Natural killer cell (primary cell): Measurements from ENCODE around the gene RPL19. TPM values are rescaled to one million over a fixed set of nuclear protein-coding genes. Genes with fewer than 3 reads are reported as not detected.

ENCODE experiments used
- ATAC-seq, 3 donors: fragments of 150-1000 bp in 2 of 3; fragments of 200-7000 bp in 1 of 3; cut with Tn5 transposase; 1 replicate in 1 of 3; 2 replicates in 2 of 3; pipeline ENCODE4 v1.10.0; 2021; ENCODE audit warnings: mild to moderate bottlenecking in 2 of 3, moderate library complexity in 2 of 3
- DNase-seq, 2 donors: peaks; one replicate each; pipeline versions ENCODE4 v3.0.0 to v3.0.0-alpha.2; 2013 to 2021; ENCODE audit warnings: mixed read lengths in 1 of 2
- H3K27ac ChIP-seq: one replicate; pipeline ENCODE4 v1.5.1; 2013; ENCODE audit warnings: mild to moderate bottlenecking, low read length
- H3K27me3 ChIP-seq: one replicate; pipeline ENCODE4 v1.6.1; 2013; ENCODE audit warnings: low read length; ENCODE audit not compliant: control insufficient read depth, insufficient read depth
- H3K36me3 ChIP-seq: one replicate; pipeline ENCODE4 v1.6.1; 2013; ENCODE audit warnings: low read length; ENCODE audit not compliant: control insufficient read depth, insufficient read depth
- H3K4me1 ChIP-seq: one replicate; pipeline ENCODE4 v1.6.1; 2013; ENCODE audit warnings: low read length; ENCODE audit not compliant: control insufficient read depth, insufficient read depth
- H3K4me3 ChIP-seq: one replicate; pipeline ENCODE4 v1.5.1; 2013; ENCODE audit warnings: low read length
- H3K9me3 ChIP-seq: one replicate; pipeline ENCODE4 v1.6.1; 2013; ENCODE audit warnings: low read length; ENCODE audit not compliant: control insufficient read depth, insufficient read depth
- H3K27ac Mint-ChIP-seq, 2 donors: one replicate each; pipeline ENCODE4 v1.8.0; 2022; ENCODE audit warnings: mild to moderate bottlenecking in 2 of 2, mixed read lengths in 2 of 2, moderate library complexity in 1 of 2
- H3K27me3 Mint-ChIP-seq, 2 donors: one replicate each; pipeline ENCODE4 v1.8.0; 2022; ENCODE audit warnings: low read depth in 2 of 2, mixed read lengths in 2 of 2
- H3K36me3 Mint-ChIP-seq: one replicate; pipeline ENCODE4 v1.8.0; 2022; ENCODE audit warnings: mixed read lengths
- H3K4me1 Mint-ChIP-seq, 2 donors: one replicate each; pipeline ENCODE4 v1.8.0; 2022; ENCODE audit warnings: mixed read lengths in 2 of 2
- H3K4me3 Mint-ChIP-seq: one replicate; pipeline ENCODE4 v1.8.0; 2022; ENCODE audit warnings: mild to moderate bottlenecking, moderate library complexity, mixed read lengths
- H3K9me3 Mint-ChIP-seq, 2 donors: one replicate each; pipeline ENCODE4 v1.8.0; 2022; ENCODE audit warnings: mixed read lengths in 2 of 2
- CTCF ChIP-seq: fragments of 200-600 bp; IDR thresholded peaks from one replicate; pipeline ENCODE4 v1.8.0; 2022; ENCODE audit warnings: antibody characterized with exemption
- WGBS: methylation state at CpG from one replicate; pipeline ENCODE4 v1.1.7; 2013; ENCODE audit warnings: missing lambda C conversion rate; ENCODE audit not compliant: insufficient coverage; 5-methylcytosine and 5-hydroxymethylcytosine counted together
- intact Hi-C: fragments of 100-400 bp; cut with micrococcal nuclease; formaldehyde crosslinking; loops from one replicate; pipeline ENCODE4 v1.14.2; 2022
- total RNA-seq, 4 donors: library from RNA; stranded (reverse); fragments of 120-200 nt in 1 of 4; gene quantifications; one replicate each; pipeline versions ENCODE4 v1.2.3 to v1.2.4, GENCODE V29; 2013 to 2022

The RPL19 gene
- total RNA-seq, 3 donors from 2014 or later (not counting 1 experiment from before 2014, with no cell fraction given), result 1,182 to 1,484 (median 1,482) TPM

- intact Hi-C loops, result no loop called here
- H3K27ac ChIP-seq, result no peak overlapping the region
- WGBS, result 80% methylated on average over 4 of the region's 9 CpGs
- H3K4me3 ChIP-seq, result no peak overlapping the region
- no peaks in the 10 kb centered on the region for H3K9me3 Mint-ChIP-seq
- peak overlapping the region; percentile 40 for H3K4me3 Mint-ChIP-seq
- no peaks in the 10 kb centered on the region for H3K36me3 Mint-ChIP-seq
- no peak overlapping the region for H3K27ac Mint-ChIP-seq
- peaks cover 25 to 44% of the 10 kb centered on the region in 2 donors for H3K27me3 Mint-ChIP-seq
- H3K4me1 ChIP-seq, result peaks cover 11% of the 10 kb centered on the region
- ATAC-seq (no peak), DNase-seq (no peak)
- no peaks in the 10 kb centered on the region for H3K36me3 ChIP-seq
- TF ChIP-seq CTCF, result no peak
- peaks cover 28% of the 10 kb centered on the region for H3K27me3 ChIP-seq
- peaks cover 6 to 16% of the 10 kb centered on the region in 2 donors for H3K4me1 Mint-ChIP-seq
- no peaks in the 10 kb centered on the region for H3K9me3 ChIP-seq
These were observed 23.1 kb downstream of the RPL19 start for GRCh38 chr17:39222866-39223834.

GRCh38 chr17:39223907-39224777 lies 24.1 kb downstream of the RPL19 start:
- Histone ChIP-seq H3K9me3 (no peaks in the 10 kb centered on the region), H3K4me1 (peaks cover 11% of the 10 kb centered on the region), H3K4me3 (no peak overlapping the region), H3K27me3 (peaks cover 28% of the 10 kb centered on the region), H3K36me3 (no peaks in the 10 kb centered on the region), H3K27ac (no peak overlapping the region)
- Mint-ChIP-seq H3K4me3 (peak overlapping the region; percentile 71), H3K27ac (no peak overlapping the region), H3K9me3 (no peaks in the 10 kb centered on the region), H3K27me3 (peaks cover 23 to 45% of the 10 kb centered on the region in 2 donors), H3K4me1 (peaks cover 6 to 15% of the 10 kb centered on the region in 2 donors), H3K36me3 (no peaks in the 10 kb centered on the region)
- intact Hi-C loops, result no loop called here
- no peak for ATAC-seq
- 45% methylated on average over 31 of the region's 33 CpGs for WGBS
- TF ChIP-seq CTCF, result no peak
- DNase-seq, result no peak

GRCh38 chr17:39224778-39225307 lies 24.8 kb downstream of the RPL19 start:
- WGBS, result 3% methylated on average over 68 of the region's 68 CpGs
- Histone ChIP-seq H3K36me3 (no peaks in the 10 kb centered on the region), H3K27me3 (peaks cover 28% of the 10 kb centered on the region), H3K4me3 (no peak overlapping the region), H3K27ac (no peak overlapping the region), H3K4me1 (peaks cover 11% of the 10 kb centered on the region), H3K9me3 (no peaks in the 10 kb centered on the region)
- DNase-seq (peak in 1 of 2 donors; percentile 45), ATAC-seq (peak in 2 of 3 donors; percentile 59 to 73)
- TF ChIP-seq CTCF, result no peak
- peaks cover 6 to 15% of the 10 kb centered on the region in 2 donors for H3K4me1 Mint-ChIP-seq
- H3K36me3 Mint-ChIP-seq, result no peaks in the 10 kb centered on the region
- no peaks in the 10 kb centered on the region for H3K9me3 Mint-ChIP-seq
- peaks cover 25 to 46% of the 10 kb centered on the region in 2 donors for H3K27me3 Mint-ChIP-seq
- H3K27ac Mint-ChIP-seq, result no peak overlapping the region
- H3K4me3 Mint-ChIP-seq, result peak overlapping the region; percentile 72
- intact Hi-C loops, result no loop called here
